ENCODE data around the gene TAF4B. TPM values are rescaled to one million over a fixed set of nuclear protein-coding genes. Genes with fewer than 3 reads are reported as not detected.

The TAF4B gene
- total RNA-seq, 1 donor from 2014 or later, result 1.8 TPM

DNA sequence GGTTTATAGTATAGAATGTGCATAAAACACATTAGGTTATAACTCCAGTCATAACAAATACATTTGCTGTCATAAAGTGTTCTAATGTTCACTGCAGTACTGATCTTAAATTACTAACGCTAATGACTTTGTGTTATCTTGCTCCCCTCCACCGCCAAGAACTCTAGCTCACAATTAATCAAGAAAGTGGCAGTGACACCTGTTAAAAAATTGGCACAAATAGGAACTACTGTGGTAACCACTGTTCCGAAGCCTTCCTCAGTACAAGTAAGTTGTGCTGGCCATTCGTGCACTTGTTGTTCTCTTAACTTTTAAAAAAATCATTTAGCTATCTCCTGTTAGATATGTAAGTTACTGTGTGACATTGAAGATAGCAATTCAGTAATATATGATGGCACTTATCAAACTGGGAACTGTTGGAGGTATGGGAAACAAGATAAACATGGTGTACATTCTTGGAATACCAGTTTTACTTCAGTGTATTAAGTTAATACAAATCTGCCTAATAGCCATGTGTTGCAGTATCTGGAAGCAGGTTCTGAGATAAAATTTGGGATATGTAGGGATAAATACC is 41.2 kb downstream of the TAF4B start:
- Mint-ChIP-seq H3K9me3 (ENCODE audit: low read depth) (no peaks in the 10 kb centered on the region), H3K4me1 (ENCODE audit: low read depth) (peaks cover 6% of the 10 kb centered on the region)
- no peak for DNase-seq (ENCODE audit: low spot score, unreplicated experiment)

DNA sequence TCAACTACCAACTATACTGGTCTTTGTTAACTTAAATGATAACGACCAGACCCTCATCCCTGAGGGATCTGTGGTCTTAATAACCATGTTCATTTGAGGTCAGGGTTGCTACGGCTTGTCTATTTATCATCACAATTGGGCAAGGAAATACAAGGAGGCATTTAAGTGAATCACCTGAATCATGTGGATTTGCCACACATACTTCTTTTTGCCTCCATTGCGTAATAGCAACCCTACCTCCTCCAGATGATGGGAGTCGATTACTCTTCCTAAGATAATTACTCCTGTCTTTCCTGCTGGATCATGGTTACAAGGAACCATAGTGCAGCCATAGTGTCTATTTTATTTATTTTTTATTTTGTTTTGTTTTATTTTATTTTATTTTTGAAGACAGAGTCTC is 42.2 kb downstream of the TAF4B start:
- Mint-ChIP-seq H3K9me3 (ENCODE audit: low read depth) (no peaks in the 10 kb centered on the region), H3K36me3 (ENCODE audit: insufficient read depth) (peaks cover 3% of the 10 kb centered on the region), H3K4me1 (ENCODE audit: low read depth) (peaks cover 6% of the 10 kb centered on the region), H3K27me3 (no peaks in the 10 kb centered on the region), H3K4me3 (ENCODE audit: low read depth) (no peak overlapping the region), H3K27ac (no peak overlapping the region)
- DNase-seq (ENCODE audit: low spot score, unreplicated experiment), result no peak
- no peak for TF ChIP-seq CTCF (IDR thresholded peaks at IDR 0.05; ENCODE audit: unreplicated experiment)

More for the DNA sequence above, 41.2 kb downstream of the TAF4B start:
- no peak for TF ChIP-seq CTCF (IDR thresholded peaks at IDR 0.05; ENCODE audit: unreplicated experiment)
- Mint-ChIP-seq H3K27me3 (no peaks in the 10 kb centered on the region), H3K36me3 (ENCODE audit: insufficient read depth) (peaks cover 3% of the 10 kb centered on the region), H3K4me3 (ENCODE audit: low read depth) (no peak overlapping the region), H3K27ac (no peak overlapping the region)

GRCh38 chr18:26271917-26272549 is 45.8 kb downstream of the TAF4B start:
- no peak for TF ChIP-seq CTCF (IDR thresholded peaks at IDR 0.05; ENCODE audit: unreplicated experiment)
- H3K36me3 Mint-ChIP-seq (ENCODE audit: insufficient read depth), result peaks cover 3% of the 10 kb centered on the region
- peaks cover 6% of the 10 kb centered on the region for H3K4me1 Mint-ChIP-seq (ENCODE audit: low read depth)
- H3K27me3 Mint-ChIP-seq, result no peaks in the 10 kb centered on the region
- DNase-seq (ENCODE audit: low spot score, unreplicated experiment), result no peak
- no peak overlapping the region for H3K4me3 Mint-ChIP-seq (ENCODE audit: low read depth)
- no peaks in the 10 kb centered on the region for H3K9me3 Mint-ChIP-seq (ENCODE audit: low read depth)
- H3K27ac Mint-ChIP-seq, result no peak overlapping the region

GRCh38 chr18:26277374-26277773 is 51.1 kb downstream of the TAF4B start:
- peaks cover 5% of the 10 kb centered on the region for H3K36me3 Mint-ChIP-seq (ENCODE audit: insufficient read depth)
- no peaks in the 10 kb centered on the region for H3K4me1 Mint-ChIP-seq (ENCODE audit: low read depth)
- H3K27ac Mint-ChIP-seq, result no peak overlapping the region
- peaks cover 9% of the 10 kb centered on the region for H3K9me3 Mint-ChIP-seq (ENCODE audit: low read depth)
- no peaks in the 10 kb centered on the region for H3K27me3 Mint-ChIP-seq
- no peak overlapping the region for H3K4me3 Mint-ChIP-seq (ENCODE audit: low read depth)
- no peak for TF ChIP-seq CTCF (IDR thresholded peaks at IDR 0.05; ENCODE audit: unreplicated experiment)
- DNase-seq (ENCODE audit: low spot score, unreplicated experiment), result no peak

- Mint-ChIP-seq H3K27me3 (no peaks in the 10 kb centered on the region), H3K27ac (no peak overlapping the region), H3K36me3 (ENCODE audit: insufficient read depth) (peaks cover 5% of the 10 kb centered on the region), H3K4me3 (ENCODE audit: low read depth) (no peak overlapping the region), H3K9me3 (ENCODE audit: low read depth) (peaks cover 12% of the 10 kb centered on the region), H3K4me1 (ENCODE audit: low read depth) (no peaks in the 10 kb centered on the region)
- no peak for TF ChIP-seq CTCF (IDR thresholded peaks at IDR 0.05; ENCODE audit: unreplicated experiment)
- DNase-seq (ENCODE audit: low spot score, unreplicated experiment), result no peak
These were observed 53.2 kb downstream of the TAF4B start for GRCh38 chr18:26279428-26279827.
